Common myeloid progenitor, CD34-positive (primary cell): ENCODE results near the gene SKIC8.

Experiments
- CTCF ChIA-PET: fragments of 350-600 bp; sonication (Branson Sonifier 250); formaldehyde crosslinking; loops from one replicate; lab custom pipeline; 2021; ENCODE audit warnings: antibody characterized with exemption; lab: Charles Lee
- POLR2A ChIA-PET: fragments of 350-600 bp; sonication (Branson Sonifier 250); formaldehyde crosslinking; loops from one replicate; lab custom pipeline; 2021; ENCODE audit warnings: antibody characterized with exemption; lab: Charles Lee
- DNase-seq, 3 donors: peaks; one replicate each; pipeline versions ENCODE4 v3.0.0 to v3.0.0-alpha.2; 2013
- H3K27ac ChIP-seq, 2 experiments: 1 replicate in 1 of 2; 2 replicates in 1 of 2; pipeline ENCODE4 v1.7.0; 2013; ENCODE audit warnings: inconsistent platforms in 2 of 2, low read length in 2 of 2, mild to moderate bottlenecking in 2 of 2, low read depth in 1 of 2, moderate library complexity in 1 of 2; ENCODE audit not compliant: severe bottlenecking in 2 of 2, insufficient read depth in 1 of 2, poor library complexity in 1 of 2
- H3K27me3 ChIP-seq, 5 experiments: replicated peaks in 2 of 5; 1 replicate in 3 of 5; 2 replicates in 2 of 5; pipeline versions ENCODE4 v1.6.1 to v1.7.0; 2013; ENCODE audit warnings: low read length in 4 of 5, mild to moderate bottlenecking in 2 of 5, moderate library complexity in 2 of 5, inconsistent platforms in 1 of 5; ENCODE audit not compliant: insufficient read depth in 5 of 5, control insufficient read depth in 4 of 5
- H3K36me3 ChIP-seq, 4 experiments: 1 replicate in 2 of 4; 2 replicates in 2 of 4; pipeline versions ENCODE4 v1.6.1 to v1.7.0; 2013; ENCODE audit warnings: low read length in 3 of 4, control low read depth in 1 of 4, mild to moderate bottlenecking in 1 of 4; ENCODE audit not compliant: control insufficient read depth in 4 of 4, insufficient read depth in 4 of 4
- H3K4me1 ChIP-seq, 4 experiments: 1 replicate in 3 of 4; 2 replicates in 1 of 4; pipeline versions ENCODE4 v1.6.1 to v1.7.1; 2013; ENCODE audit warnings: low read length in 3 of 4, mild to moderate bottlenecking in 3 of 4, control low read depth in 1 of 4, inconsistent platforms in 1 of 4, moderate library complexity in 1 of 4; ENCODE audit not compliant: control insufficient read depth in 4 of 4, insufficient read depth in 4 of 4; ENCODE audit errors: control extremely low read depth in 1 of 4
- H3K4me3 ChIP-seq, 7 experiments: 1 replicate in 4 of 7; 2 replicates in 3 of 7; pipeline versions ENCODE4 v1.5.1 to v1.7.0; 2013; ENCODE audit warnings: mild to moderate bottlenecking in 7 of 7, low read length in 6 of 7, moderate library complexity in 6 of 7, inconsistent platforms in 2 of 7, low read depth in 2 of 7, control low read depth in 1 of 7; ENCODE audit not compliant: insufficient read depth in 4 of 7, control insufficient read depth in 1 of 7; ENCODE audit errors: extremely low read depth in 1 of 7
- H3K9me3 ChIP-seq, 5 experiments: 1 replicate in 4 of 5; 2 replicates in 1 of 5; pipeline versions ENCODE4 v1.6.1 to v1.7.1; 2013; ENCODE audit warnings: low read length in 4 of 5, mild to moderate bottlenecking in 2 of 5, inconsistent platforms in 1 of 5, low read depth in 1 of 5, moderate library complexity in 1 of 5; ENCODE audit not compliant: control insufficient read depth in 4 of 5, insufficient read depth in 2 of 5; ENCODE audit errors: control extremely low read depth in 1 of 5
- WGBS: methylation state at CpG from one replicate; pipeline ENCODE4 v1.1.5; 2013; ENCODE audit not compliant: insufficient coverage; 5-methylcytosine and 5-hydroxymethylcytosine counted together

The SKIC8 gene

GRCh38 chr15:78266806-78267205 is 32.6 kb downstream of the SKIC8 start:
- H3K27ac ChIP-seq = no peak overlapping the region
- peaks cover 0 to 13% (median 8%) of the 10 kb centered on the region in 4 experiments for H3K4me1 ChIP-seq
- no peak for DNase-seq
- ChIA-PET CTCF (interaction anchor here (0.5 to 2.5 kb wide), 7 partner anchors 9 to 257 kb away, joined by 3 to 14 read pairs (median 3); no protein-coding TSS in a partner anchor), POLR2A (interaction anchor here (0.7 kb wide), 1 partner anchor 33 kb away, joined by 3 read pairs; the partner anchor contains the start of gene SKIC8)
- H3K27me3 ChIP-seq = peaks cover 0 to 5% (median 0%) of the 10 kb centered on the region in 5 experiments
- WGBS = no CpG with 5 or more reads among the region's 2 CpGs
- H3K4me3 ChIP-seq = no peak overlapping the region
- H3K9me3 ChIP-seq = no peaks in the 10 kb centered on the region
- H3K36me3 ChIP-seq = peaks cover 0 to 4% (median 0%) of the 10 kb centered on the region in 4 experiments

DNA sequence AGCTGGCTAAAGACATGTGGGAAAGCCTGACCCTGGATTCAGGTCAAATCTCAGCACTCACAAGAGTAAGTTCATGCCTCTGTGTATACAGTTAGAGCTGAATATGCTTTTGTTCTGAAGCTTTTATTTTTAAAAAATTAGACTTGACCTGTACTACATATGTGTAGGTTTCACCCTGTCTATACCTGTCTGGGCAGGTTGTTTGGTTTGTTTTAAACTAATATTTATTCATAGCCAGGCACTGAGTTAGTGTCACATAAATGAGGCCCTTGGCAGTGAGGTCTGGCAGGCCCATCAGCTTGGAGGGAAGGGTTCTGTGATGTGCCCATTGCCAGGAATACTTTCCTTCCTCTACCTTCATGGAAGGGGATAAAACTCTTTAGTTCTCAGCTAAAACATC is 33.2 kb downstream of the SKIC8 start:
- Histone ChIP-seq H3K27ac (no peak overlapping the region), H3K4me1 (peaks cover 0 to 13% (median 8%) of the 10 kb centered on the region in 4 experiments), H3K27me3 (peaks cover 0 to 5% (median 0%) of the 10 kb centered on the region in 5 experiments), H3K9me3 (no peaks in the 10 kb centered on the region), H3K4me3 (no peak overlapping the region), H3K36me3 (no peaks in the 10 kb centered on the region)
- ChIA-PET CTCF (interaction anchor here (1.0 to 2.5 kb wide), 8 partner anchors 9 to 88 kb away, joined by 3 to 14 read pairs (median 3); no protein-coding TSS in a partner anchor), POLR2A (interaction anchor here (0.7 kb wide), 1 partner anchor 33 kb away, joined by 3 read pairs; the partner anchor contains the start of gene SKIC8)
- no peak for DNase-seq

- peaks cover 0 to 13% (median 8%) of the 10 kb centered on the region in 4 experiments for H3K4me1 ChIP-seq
- no peak overlapping the region for H3K27ac ChIP-seq
- WGBS = 92% methylated on average over 9 of the region's 9 CpGs
- DNase-seq = no peak
- peaks cover 0 to 5% (median 0%) of the 10 kb centered on the region in 5 experiments for H3K27me3 ChIP-seq
- H3K4me3 ChIP-seq = no peak overlapping the region
- H3K36me3 ChIP-seq = no peaks in the 10 kb centered on the region
- no peaks in the 10 kb centered on the region for H3K9me3 ChIP-seq
- ChIA-PET POLR2A (interaction anchor here (0.6 kb wide), 1 partner anchor 360 kb away, joined by 3 read pairs; no protein-coding TSS in a partner anchor), CTCF (interaction anchor here (0.5 to 2.5 kb wide), 11 partner anchors 8 to 1078 kb away, joined by 3 to 14 read pairs (median 3); no protein-coding TSS in a partner anchor)
Measured at GRCh38 chr15:78265752-78266224, 33.6 kb downstream of the SKIC8 start.

DNA sequence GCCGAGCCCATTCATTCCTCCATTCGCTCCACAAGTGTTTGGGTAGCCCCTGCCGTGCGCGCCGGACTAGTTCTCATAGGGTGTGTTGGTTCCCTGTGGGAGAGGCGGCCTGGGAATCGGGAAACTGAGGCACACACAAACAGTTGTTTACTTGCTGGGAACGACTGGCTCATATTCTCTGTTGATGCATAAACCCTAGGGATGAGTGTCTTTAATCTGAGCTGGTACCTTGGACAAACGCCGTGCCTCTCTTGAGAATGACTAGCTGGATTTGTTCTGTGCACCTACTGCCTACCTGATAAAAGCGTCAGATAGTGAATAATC is 34.3 kb downstream of the SKIC8 start:
- H3K9me3 ChIP-seq = no peaks in the 10 kb centered on the region
- H3K36me3 ChIP-seq = no peaks in the 10 kb centered on the region
- WGBS = 66% methylated on average over 12 of the region's 12 CpGs
- H3K27me3 ChIP-seq = peaks cover 0 to 5% (median 0%) of the 10 kb centered on the region in 5 experiments
- no peak for DNase-seq
- ChIA-PET POLR2A (interaction anchor here (0.6 to 1.3 kb wide), 3 partner anchors 11 to 361 kb away, joined by 3 to 4 read pairs (median 3); no protein-coding TSS in a partner anchor), CTCF (interaction anchor here (0.5 to 2.5 kb wide), 5 partner anchors 11 to 87 kb away, joined by 3 to 14 read pairs (median 3); no protein-coding TSS in a partner anchor)
- peaks cover 0 to 13% (median 8%) of the 10 kb centered on the region in 4 experiments for H3K4me1 ChIP-seq
- no peak overlapping the region for H3K27ac ChIP-seq
- H3K4me3 ChIP-seq = peak overlapping the region in 6 of 7 experiments; percentile 48 to 81 (median 69)

DNA sequence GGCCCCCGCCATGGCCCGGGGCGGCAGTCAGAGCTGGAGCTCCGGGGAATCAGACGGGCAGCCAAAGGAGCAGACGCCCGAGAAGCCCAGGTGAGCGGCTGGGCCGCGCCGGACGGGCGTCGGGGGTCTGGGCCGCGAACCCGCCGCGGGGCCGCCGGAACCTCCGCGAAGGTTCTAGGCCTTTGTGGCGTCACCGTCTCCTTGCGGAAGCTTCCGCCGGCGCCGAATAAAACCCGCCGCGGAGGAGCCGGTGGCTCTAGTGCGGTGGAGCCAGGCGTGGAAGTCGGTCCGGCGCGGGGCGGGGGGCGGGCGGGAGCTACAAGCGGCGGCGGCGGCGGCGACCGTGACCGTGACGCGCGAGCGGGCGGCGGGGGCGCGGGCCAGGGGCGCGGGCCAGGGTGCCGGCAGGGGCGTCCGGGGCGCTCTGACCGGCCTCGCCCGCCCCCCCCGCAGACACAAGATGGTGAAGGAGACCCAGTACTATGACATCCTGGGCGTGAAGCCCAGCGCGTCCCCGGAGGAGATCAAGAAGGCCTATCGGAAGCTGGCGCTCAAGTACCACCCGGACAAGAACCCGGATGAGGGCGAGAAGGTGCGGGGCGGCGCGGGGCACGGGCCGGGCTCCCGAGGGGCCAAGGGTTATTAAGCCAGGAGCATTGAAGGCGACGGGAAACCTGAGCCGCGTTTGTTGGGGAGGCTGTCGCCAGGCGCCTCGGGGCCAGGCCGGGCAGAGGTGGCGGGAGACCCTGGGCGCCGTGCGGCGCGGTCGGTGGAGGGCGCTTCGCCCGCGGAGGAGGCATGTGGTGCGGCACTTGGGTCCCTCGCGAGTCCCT is 34.9 kb downstream of the SKIC8 start, which contains the start of gene DNAJA4:
DNAJA4 (plus strand) TSS at position 259 of the 833 bp plus-strand sequence; CDS start at position 461, 202 bp downstream.
- POLR2A ChIA-PET = interaction anchor here (0.6 to 1.3 kb wide), 3 partner anchors 12 to 211 kb away, joined by 3 to 4 read pairs (median 4); partner anchors contain the start of gene SKIC8
- H3K27me3 ChIP-seq = peaks cover 0 to 5% (median 0%) of the 10 kb centered on the region in 5 experiments
- H3K36me3 ChIP-seq = no peaks in the 10 kb centered on the region
- 9% methylated on average over 79 of the region's 107 CpGs for WGBS
- CTCF ChIA-PET = interaction anchor here (1.6 to 2.5 kb wide), 2 partner anchors 11 to 17 kb away, joined by 8 to 14 read pairs; no protein-coding TSS in a partner anchor
- H3K9me3 ChIP-seq = no peaks in the 10 kb centered on the region
- peak; percentile 73 to 83 (median 78) for DNase-seq
- peaks cover 0 to 13% (median 8%) of the 10 kb centered on the region in 4 experiments for H3K4me1 ChIP-seq
- no peak within 1 kb of the TSS for H3K27ac ChIP-seq
- peak within 1 kb of the TSS; percentile 37 to 81 (median 66) for H3K4me3 ChIP-seq

DNA sequence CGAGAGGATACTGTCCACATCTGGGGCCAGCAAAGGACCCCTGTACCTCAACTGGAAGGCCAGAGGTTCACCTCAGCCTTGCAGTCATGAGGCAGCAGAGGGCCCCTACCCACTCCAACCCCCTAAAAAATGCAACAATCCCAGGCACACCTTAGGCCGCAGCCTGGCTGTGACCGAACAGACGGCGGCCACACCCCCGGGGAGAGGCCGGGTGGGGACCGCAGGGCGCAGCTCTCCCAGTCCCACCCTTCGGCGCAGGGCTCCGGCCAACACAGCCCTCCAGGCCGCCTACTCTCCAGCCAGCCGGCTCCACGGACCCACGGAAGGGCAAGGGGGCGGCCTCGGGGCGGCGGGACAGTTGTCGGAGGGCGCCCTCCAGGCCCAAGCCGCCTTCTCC is 35.5 kb downstream of the SKIC8 start:
- 93% methylated on average over 14 of the region's 23 CpGs for WGBS
- Histone ChIP-seq H3K4me3 (peak overlapping the region in 5 of 7 experiments; percentile 28 to 66 (median 43)), H3K27me3 (peaks cover 0 to 5% (median 0%) of the 10 kb centered on the region in 5 experiments), H3K27ac (no peak overlapping the region), H3K9me3 (no peaks in the 10 kb centered on the region), H3K4me1 (peaks cover 0 to 13% (median 8%) of the 10 kb centered on the region in 4 experiments), H3K36me3 (no peaks in the 10 kb centered on the region)
- ChIA-PET POLR2A (interaction anchor here (0.5 to 1.2 kb wide), 2 partner anchors 36 to 115 kb away, joined by 4 to 6 read pairs; partner anchors contain the start of genes IDH3A and SKIC8), CTCF (no interaction called here)
- no peak for DNase-seq
